HepG2 (cell line): ENCODE results near the gene EMILIN1. TPM values are rescaled to one million over a fixed set of nuclear protein-coding genes. Genes with fewer than 3 reads are reported as not detected.
A peak's percentile ranks its signal among the peaks of the same experiment; 100 is the strongest.

ENCODE experiments used
- AKNA ChIP-seq: sonication (generic); formaldehyde crosslinking; IDR thresholded peaks from 2 replicates; pipeline ENCODE4 v1.4.0; 2020; ENCODE audit warnings: missing genetic modification reagents, borderline replicate concordance
- ATM ChIP-seq: fragments of 450-650 bp; IDR thresholded peaks from 2 replicates; pipeline ENCODE4 v1.7.1; 2017; ENCODE audit warnings: mild to moderate bottlenecking, borderline replicate concordance
- CBX2 ChIP-seq, 2 experiments: fragments of 200-600 bp in 1 of 2; sonication (generic); formaldehyde crosslinking in 1 of 2; IDR thresholded peaks; 2 replicates each; pipeline versions ENCODE4 v1.7.0 to v1.8.1; 2018 to 2022; ENCODE audit warnings: low read depth in 2 of 2, low read length in 1 of 2, mild to moderate bottlenecking in 1 of 2, missing genetic modification reagents in 1 of 2
- CCAR2 ChIP-seq: fragments of 200-400 bp; formaldehyde crosslinking; optimal IDR thresholded peaks from 2 replicates; pipeline ENCODE3; 2018; ENCODE audit warnings: low read depth, mild to moderate bottlenecking, low read length, moderate library complexity
- DMAP1 ChIP-seq: IDR thresholded peaks from 2 replicates; pipeline ENCODE4 v1.6.1; 2016
- ELF4 ChIP-seq: sonication (generic); formaldehyde crosslinking; IDR thresholded peaks from 2 replicates; pipeline ENCODE4 v1.5.0; 2020; ENCODE audit warnings: missing genetic modification reagents, mild to moderate bottlenecking, moderate library complexity, borderline replicate concordance
- ETV5 ChIP-seq: IDR thresholded peaks from 2 replicates; pipeline ENCODE4 v1.6.1; 2018; ENCODE audit warnings: missing biosample characterization, missing genetic modification reagents, inconsistent platforms, borderline replicate concordance
- GATA4 ChIP-seq: sonication (generic); IDR thresholded peaks from 2 replicates; pipeline ENCODE4 v1.6.1; 2016; ENCODE audit warnings: antibody characterized with exemption, low read depth, borderline replicate concordance
- GFI1 ChIP-seq: sonication (generic); formaldehyde crosslinking; IDR thresholded peaks from 2 replicates; pipeline ENCODE4 v1.5.0; 2020; ENCODE audit warnings: missing genetic modification reagents, mild to moderate bottlenecking, borderline replicate concordance
- MEIS2 ChIP-seq: sonication (generic); formaldehyde crosslinking; IDR thresholded peaks from 2 replicates; pipeline ENCODE4 v1.9.0; 2021; ENCODE audit warnings: mild to moderate bottlenecking, missing genetic modification reagents
- PREB ChIP-seq: sonication (generic); formaldehyde crosslinking; IDR thresholded peaks from 2 replicates; pipeline ENCODE4 v1.4.0; 2020; ENCODE audit warnings: missing genetic modification reagents
- RFXANK ChIP-seq: IDR thresholded peaks from 2 replicates; pipeline ENCODE4 v1.6.1; 2016
- SOX5 ChIP-seq: IDR thresholded peaks from 2 replicates; pipeline ENCODE4 v1.6.1; 2016; ENCODE audit warnings: borderline replicate concordance
- TBX3 ChIP-seq: fragments of 450-650 bp; IDR thresholded peaks from 2 replicates; pipeline ENCODE4 v1.6.1; 2017; ENCODE audit warnings: antibody characterized with exemption, mild to moderate bottlenecking, inconsistent platforms, borderline replicate concordance
- TERF1 ChIP-seq: sonication (generic); formaldehyde crosslinking; IDR thresholded peaks from 2 replicates; pipeline ENCODE4 v1.8.0; 2022; ENCODE audit warnings: mild to moderate bottlenecking, missing genetic modification reagents, moderate library complexity
- TOE1 ChIP-seq: sonication (generic); formaldehyde crosslinking; IDR thresholded peaks from 2 replicates; pipeline ENCODE4 v1.4.0; 2020; ENCODE audit warnings: mild to moderate bottlenecking, missing genetic modification reagents
- TRIM24 ChIP-seq: sonication (generic); formaldehyde crosslinking; IDR thresholded peaks from 2 replicates; pipeline ENCODE4 v1.8.0; 2022; ENCODE audit warnings: mild to moderate bottlenecking, missing genetic modification reagents
- XBP1 ChIP-seq: sonication (generic); formaldehyde crosslinking; IDR thresholded peaks from 2 replicates; pipeline ENCODE4 v1.5.0; 2020; ENCODE audit warnings: missing genetic modification reagents
- ZNF10 ChIP-seq: sonication (generic); formaldehyde crosslinking; IDR thresholded peaks from 2 replicates; pipeline ENCODE4 v1.4.0; 2020; ENCODE audit warnings: mild to moderate bottlenecking, low read depth, missing genetic modification reagents, borderline replicate concordance
- ZNF256 ChIP-seq: sonication (generic); formaldehyde crosslinking; conservative IDR thresholded peaks from 2 replicates; pipeline ENCODE4 v1.4.0; 2020; ENCODE audit warnings: missing genetic modification reagents
- ZNF350 ChIP-seq: sonication (generic); formaldehyde crosslinking; IDR thresholded peaks from 2 replicates; pipeline ENCODE4 v1.4.0; 2020; ENCODE audit warnings: mild to moderate bottlenecking, low read depth, missing genetic modification reagents, borderline replicate concordance
- ZNF367 ChIP-seq: sonication (generic); formaldehyde crosslinking; IDR thresholded peaks from 2 replicates; pipeline ENCODE4 v1.4.0; 2020; ENCODE audit warnings: missing genetic modification reagents, borderline replicate concordance
- ZNF713 ChIP-seq: sonication (generic); formaldehyde crosslinking; IDR thresholded peaks from 2 replicates; pipeline ENCODE4 v1.4.0; 2020; ENCODE audit warnings: mild to moderate bottlenecking, missing genetic modification reagents
- polyA plus RNA-seq, 8 experiments: library from polyadenylated mRNA; depleted of rRNA in 3 of 8; stranded (reverse) in 7 of 8; unstranded in 1 of 8; fragments of >200 nt; fragmentation: Illumina TruSeq in 4 of 8; extraction: Trizol in 4 of 8; gene quantifications; 2 replicates each; pipeline versions ENCODE4 v1.2.1 to v1.2.3, GENCODE V29; 2011 to 2016; ENCODE audit warnings: low read depth in 4 of 8, missing spikeins in 1 of 8, mixed read lengths in 1 of 8; ENCODE audit not compliant: insufficient read depth in 1 of 8
- total RNA-seq, 5 experiments: library from RNA; depleted of rRNA; stranded (reverse); fragments of >200 nt; fragmentation: Illumina TruSeq; extraction: Trizol; gene quantifications; 2 replicates each; pipeline ENCODE4 v1.2.3, GENCODE V29; 2016; ENCODE audit warnings: low read depth in 1 of 5

The EMILIN1 gene
- total and polyA plus RNA-seq, 2 of the 13 experiments (the other 11 are each of a cell fraction or from before 2014, with no cell fraction given) = 8.1 to 9.7 TPM

DNA sequence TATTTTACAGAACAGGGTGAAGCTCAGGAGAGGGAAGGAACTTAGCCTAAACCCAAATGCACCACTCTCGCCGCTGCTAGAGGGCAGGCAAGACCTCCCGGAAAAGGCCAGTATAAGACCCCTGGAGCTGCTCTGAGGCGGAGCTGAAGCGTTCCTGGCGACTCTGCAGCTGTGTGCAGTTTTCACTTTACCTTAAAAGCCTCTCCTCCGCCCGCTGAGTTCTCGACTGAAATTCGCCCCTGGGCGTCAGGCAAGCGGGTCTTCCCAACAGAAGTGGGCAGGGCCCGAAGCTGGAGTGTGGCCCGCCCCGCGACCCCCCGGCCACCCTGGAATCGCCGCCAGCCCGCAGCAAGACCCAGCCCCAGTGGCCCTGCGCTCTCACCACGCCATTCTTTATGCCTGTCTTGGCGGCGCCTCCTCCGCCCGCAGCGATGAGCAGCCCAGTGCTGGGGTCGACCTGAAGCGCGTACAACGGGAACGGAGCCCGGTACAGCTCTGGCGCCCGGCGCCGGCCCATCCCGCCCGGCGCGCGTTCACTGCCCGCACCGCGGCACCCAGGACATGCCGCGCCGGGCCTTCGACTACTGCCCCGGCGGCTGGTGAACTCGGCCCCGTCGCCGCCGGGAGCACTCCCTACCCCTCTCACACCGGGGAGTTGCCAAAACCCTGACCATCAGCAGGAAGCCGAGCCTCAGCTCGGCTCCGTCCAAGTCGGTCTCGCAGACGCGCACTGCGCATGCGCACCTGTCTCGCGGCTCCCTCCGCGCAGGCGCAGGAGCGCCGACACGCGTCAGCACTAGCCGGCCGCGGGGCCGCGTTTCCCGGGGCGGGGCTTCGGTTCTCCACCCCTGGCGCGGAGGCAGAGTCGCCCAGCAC is 55.7 kb downstream of the EMILIN1 start, which contains the start of gene PREB (continued):
- TF ChIP-seq AKNA (CRISPR knock-in tag) = no peak
- TF ChIP-seq GATA4 = peak; percentile 59; the same call in 1 of the 2 replicates
- no peak for TF ChIP-seq ZNF10 (CRISPR knock-in tag)
- no peak for TF ChIP-seq MEIS2
- no peak; the same call in 1 of the 2 replicates for TF ChIP-seq SOX5 (CRISPR knock-in tag)
- TF ChIP-seq GFI1 (CRISPR knock-in tag) = peak; percentile 76
- no peak for TF ChIP-seq CCAR2
- TF ChIP-seq TOE1 = no peak
- 0 out of 2 replicates have a peak, but pooled peaks have one; percentile 63 for TF ChIP-seq ZNF256
- TF ChIP-seq TERF1 (CRISPR knock-in tag) = no peak
- no peak for TF ChIP-seq PREB (CRISPR knock-in tag)
- TF ChIP-seq TRIM24 (CRISPR knock-in tag) = no peak
- TF ChIP-seq CBX2 (IDR thresholded peaks at IDR 0.05; ENCODE audit: low read depth, low read length) = no peak
- TF ChIP-seq CBX2 (CRISPR knock-in tag; IDR thresholded peaks at IDR 0.05; ENCODE audit: low read depth) = no peak
- TF ChIP-seq ATM = no peak
- 0 out of 2 replicates have a peak, but pooled peaks have one; percentile 34 for TF ChIP-seq XBP1 (CRISPR knock-in tag)
- no peak for TF ChIP-seq ELF4 (CRISPR knock-in tag)
- TF ChIP-seq ETV5 (CRISPR knock-in tag) = no peak; the same call in 1 of the 2 replicates
- peak; percentile 31 for TF ChIP-seq ZNF350 (CRISPR knock-in tag)
- no peak for TF ChIP-seq RFXANK (CRISPR knock-in tag)
- TF ChIP-seq ZNF367 (CRISPR knock-in tag) = no peak; the same call in 1 of the 2 replicates
- no peak for TF ChIP-seq TBX3
- TF ChIP-seq DMAP1 (CRISPR knock-in tag) = peak; percentile 61; the same call in 1 of the 2 replicates
- 0 out of 2 replicates have a peak, but pooled peaks have one; percentile 66 for TF ChIP-seq ZNF713
